Neural cell (in vitro differentiated cells): ENCODE measurements around the gene PCYT1B. TPM values are rescaled to one million over a fixed set of nuclear protein-coding genes. Genes with fewer than 3 reads are reported as not detected.

Source experiments
- H2AFZ ChIP-seq: fragments of 200-600, 300-800 bp; sonication (generic), shearing (Covaris generic); 2 replicates; pipeline ENCODE4 v1.6.0; 2014; ENCODE audit warnings: low read depth, mild to moderate bottlenecking, antibody characterized with exemption, low read length, moderate library complexity
- H3F3A ChIP-seq: fragments of 200-600 bp; shearing (Covaris generic); 2 replicates; pipeline ENCODE4 v1.6.1; 2016; ENCODE audit warnings: mild to moderate bottlenecking, moderate library complexity, mixed read lengths, antibody characterized with exemption, low read length; ENCODE audit not compliant: insufficient read depth, poor library complexity, severe bottlenecking
- H3K27ac ChIP-seq: fragments of 200-600, 300-800 bp; sonication (generic), shearing (Covaris generic); 2 replicates; pipeline ENCODE4 v1.5.1; 2014; ENCODE audit warnings: mild to moderate bottlenecking, low read length, moderate library complexity
- H3K27me3 ChIP-seq: fragments of 300-800, 200-600 bp; sonication (generic), shearing (Covaris generic); 2 replicates; pipeline ENCODE4 v1.6.0; 2014; ENCODE audit warnings: mild to moderate bottlenecking, low read depth, low read length, moderate library complexity; ENCODE audit not compliant: insufficient read depth
- H3K36me3 ChIP-seq: fragments of 300-800, 200-600 bp; sonication (generic), shearing (Covaris generic); 2 replicates; pipeline ENCODE4 v1.5.1; 2014; ENCODE audit warnings: mild to moderate bottlenecking, antibody characterized with exemption, low read length, moderate library complexity; ENCODE audit not compliant: insufficient read depth
- H3K4me2 ChIP-seq: fragments of 300-800, 200-600 bp; sonication (generic), shearing (Covaris generic); 2 replicates; pipeline ENCODE4 v1.6.0; 2014; ENCODE audit warnings: mild to moderate bottlenecking, low read length
- H3K4me3 ChIP-seq: fragments of 300-800, 200-600 bp; sonication (generic), shearing (Covaris generic); 2 replicates; pipeline ENCODE4 v1.5.1; 2014; ENCODE audit warnings: mild to moderate bottlenecking, low read length, moderate library complexity
- H3K79me2 ChIP-seq: fragments of 200-600 bp; shearing (Covaris generic); replicated peaks from 2 replicates; pipeline ENCODE4 v1.6.0; 2014; ENCODE audit warnings: mild to moderate bottlenecking, low read length, moderate library complexity; ENCODE audit not compliant: insufficient read depth
- H3K9ac ChIP-seq: fragments of 300-800, 200-600 bp; sonication (generic), shearing (Covaris generic); 2 replicates; pipeline ENCODE4 v1.6.1; 2016; ENCODE audit warnings: mild to moderate bottlenecking, low read length, mixed read lengths
- H3K9me2 ChIP-seq: fragments of 200-600 bp; shearing (Covaris generic); 2 replicates; pipeline ENCODE4 v1.6.1; 2016; ENCODE audit warnings: mild to moderate bottlenecking, low read length, mixed read lengths; ENCODE audit not compliant: insufficient read depth
- H3K9me3 ChIP-seq: fragments of 200-600, 300-800 bp; sonication (generic), shearing (Covaris generic); 2 replicates; pipeline ENCODE4 v1.6.1; 2016; ENCODE audit warnings: mild to moderate bottlenecking, mixed run types, low read length, moderate library complexity, mixed read lengths
- H4K20me1 ChIP-seq: fragments of 200-600 bp; shearing (Covaris generic); 2 replicates; pipeline ENCODE4 v1.6.1; 2016; ENCODE audit warnings: mild to moderate bottlenecking, mixed run types; ENCODE audit not compliant: insufficient read depth
- CTCF ChIP-seq: fragments of 450-650 bp; IDR thresholded peaks from 2 replicates; pipeline ENCODE4 v1.5.1; 2014; ENCODE audit warnings: antibody characterized with exemption, mild to moderate bottlenecking, moderate library complexity; ENCODE audit not compliant: poor library complexity, severe bottlenecking
- EP300 ChIP-seq: fragments of 450-650 bp; conservative IDR thresholded peaks from 2 replicates; pipeline ENCODE4 v1.6.1; 2014; ENCODE audit warnings: antibody characterized with exemption, mild to moderate bottlenecking, moderate library complexity; ENCODE audit not compliant: poor library complexity, severe bottlenecking
- EZH2 ChIP-seq: fragments of 200-600, 300-800 bp; shearing (Covaris generic), sonication (generic); IDR thresholded peaks from 2 replicates; pipeline ENCODE4 v1.6.1; 2014; ENCODE audit warnings: antibody characterized with exemption, low read length, borderline replicate concordance, mild to moderate bottlenecking; ENCODE audit not compliant: insufficient read depth, poor library complexity, severe bottlenecking
- MXI1 ChIP-seq: fragments of 450-650 bp; conservative IDR thresholded peaks from 2 replicates; pipeline ENCODE4 v1.6.1; 2014; ENCODE audit warnings: antibody characterized with exemption, mild to moderate bottlenecking; ENCODE audit not compliant: poor library complexity, severe bottlenecking
- POLR2AphosphoS5 ChIP-seq: IDR thresholded peaks from 2 replicates; pipeline ENCODE4 v1.6.1; 2012
- RAD21 ChIP-seq: fragments of 450-650 bp; conservative IDR thresholded peaks from 2 replicates; pipeline ENCODE4 v1.6.1; 2014; ENCODE audit warnings: antibody characterized with exemption, mild to moderate bottlenecking, moderate library complexity
- REST ChIP-seq: IDR thresholded peaks from 2 replicates; pipeline ENCODE4 v1.6.1; 2012; ENCODE audit warnings: borderline replicate concordance
- SMC3 ChIP-seq: fragments of 450-650 bp; conservative IDR thresholded peaks from 2 replicates; pipeline ENCODE4 v1.6.1; 2014; ENCODE audit warnings: antibody characterized with exemption, mild to moderate bottlenecking, moderate library complexity; ENCODE audit not compliant: poor library complexity
- TAF1 ChIP-seq: IDR thresholded peaks from 2 replicates; pipeline ENCODE4 v1.6.1; 2012; ENCODE audit warnings: low read depth
- polyA plus RNA-seq: library from polyadenylated mRNA; depleted of rRNA; stranded (reverse); fragments of >200 nt; gene quantifications from 2 replicates; pipeline ENCODE4 v1.2.3, GENCODE V29; 2014

The PCYT1B gene
- polyA plus RNA-seq, 1 donor from 2014 or later: 10.6 TPM

- no peaks in the 10 kb centered on the region for H4K20me1 ChIP-seq
- peak overlapping the region; percentile 56 for H3K9ac ChIP-seq
- peak overlapping the region; percentile 35 for H3K4me2 ChIP-seq
- peak overlapping the region; percentile 62 for H3K4me3 ChIP-seq
- H3K9me2 ChIP-seq: no peaks in the 10 kb centered on the region
- no peaks in the 10 kb centered on the region for H3K9me3 ChIP-seq
- H3K27me3 ChIP-seq: no peaks in the 10 kb centered on the region
- no peaks in the 10 kb centered on the region for H3K36me3 ChIP-seq
- H3K27ac ChIP-seq: no peak overlapping the region
- H2AFZ ChIP-seq: no peak overlapping the region
- H3F3A ChIP-seq: no peaks in the 10 kb centered on the region
- no peaks in the 10 kb centered on the region for H3K79me2 ChIP-seq
- TF ChIP-seq EP300: no peak
Observed at GRCh38 chrX:24646006-24646405, 1.1 kb downstream of the PCYT1B start.

- H3K4me3 ChIP-seq: no peak overlapping the region
- no peaks in the 10 kb centered on the region for H3K9me2 ChIP-seq
- H3K9ac ChIP-seq: no peak overlapping the region
- no peaks in the 10 kb centered on the region for H3K9me3 ChIP-seq
- no peaks in the 10 kb centered on the region for H3K79me2 ChIP-seq
- H4K20me1 ChIP-seq: no peaks in the 10 kb centered on the region
- H2AFZ ChIP-seq: no peak overlapping the region
- H3K4me2 ChIP-seq: no peak overlapping the region
- H3K36me3 ChIP-seq: no peaks in the 10 kb centered on the region
- no peak overlapping the region for H3K27ac ChIP-seq
- H3F3A ChIP-seq: no peaks in the 10 kb centered on the region
- no peaks in the 10 kb centered on the region for H3K27me3 ChIP-seq
- no peak for TF ChIP-seq CTCF
- no peak for TF ChIP-seq TAF1
- TF ChIP-seq MXI1: no peak
- TF ChIP-seq EZH2: no peak
- no peak for TF ChIP-seq RAD21
- TF ChIP-seq EP300: no peak
- TF ChIP-seq REST: no peak
- no peak for TF ChIP-seq POLR2AphosphoS5
- no peak for TF ChIP-seq SMC3
Observed at GRCh38 chrX:24643116-24643515, 4.0 kb downstream of the PCYT1B start.

DNA sequence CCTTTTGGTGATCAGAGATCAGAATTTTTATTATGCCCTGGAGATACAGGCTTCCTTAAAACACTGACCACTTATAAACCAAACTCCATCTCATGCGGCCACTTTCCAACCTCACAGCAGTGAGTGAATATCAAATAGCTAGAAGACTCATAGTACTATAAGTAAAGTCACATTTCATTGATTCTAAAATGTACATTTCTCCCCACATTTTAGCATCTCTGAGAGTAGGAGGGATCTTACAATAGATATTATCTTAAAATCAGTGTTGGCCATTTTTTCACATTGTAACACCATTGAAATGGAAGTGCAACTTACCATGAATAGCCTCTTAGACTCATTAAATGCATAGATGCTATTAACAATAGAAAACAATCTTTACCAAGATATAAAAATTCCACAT is 17.4 kb downstream of the PCYT1B start:
- Histone ChIP-seq H3K9me3 (no peaks in the 10 kb centered on the region), H3K4me3 (no peak overlapping the region), H3K27me3 (no peaks in the 10 kb centered on the region), H3F3A (no peaks in the 10 kb centered on the region), H3K79me2 (no peaks in the 10 kb centered on the region), H2AFZ (no peak overlapping the region), H3K27ac (no peak overlapping the region), H3K36me3 (no peaks in the 10 kb centered on the region), H3K9me2 (no peaks in the 10 kb centered on the region), H3K9ac (no peak overlapping the region), H4K20me1 (no peaks in the 10 kb centered on the region), H3K4me2 (no peak overlapping the region)
- no peak for TF ChIP-seq RAD21
- TF ChIP-seq SMC3: no peak
- TF ChIP-seq CTCF: no peak
- no peak for TF ChIP-seq EZH2
- TF ChIP-seq MXI1: no peak
- no peak for TF ChIP-seq TAF1
- no peak for TF ChIP-seq POLR2AphosphoS5
- TF ChIP-seq REST: no peak
- TF ChIP-seq EP300: no peak
